Stimulated activated CD8-positive, alpha-beta memory T cell treated with anti-CD3 and anti-CD28 coated beads, Interleukin-2, amount 100 ng/mL, for 48 hours (primary cell): ENCODE results near the gene ENTHD1.
A peak's percentile ranks its signal among the peaks of the same experiment; 100 is the strongest.
"Not testable (repeated sequence)": the region's sequence is repeated elsewhere in the genome, so short reads cannot be mapped to it uniquely, and the experiment has no call there.

ENCODE experiments used
- DNase-seq, 2 donors: peaks; one replicate each; pipeline ENCODE4 v3.0.0-alpha.2; 2020; ENCODE audit warnings: low read depth in 2 of 2

Gene ENTHD1

DNA sequence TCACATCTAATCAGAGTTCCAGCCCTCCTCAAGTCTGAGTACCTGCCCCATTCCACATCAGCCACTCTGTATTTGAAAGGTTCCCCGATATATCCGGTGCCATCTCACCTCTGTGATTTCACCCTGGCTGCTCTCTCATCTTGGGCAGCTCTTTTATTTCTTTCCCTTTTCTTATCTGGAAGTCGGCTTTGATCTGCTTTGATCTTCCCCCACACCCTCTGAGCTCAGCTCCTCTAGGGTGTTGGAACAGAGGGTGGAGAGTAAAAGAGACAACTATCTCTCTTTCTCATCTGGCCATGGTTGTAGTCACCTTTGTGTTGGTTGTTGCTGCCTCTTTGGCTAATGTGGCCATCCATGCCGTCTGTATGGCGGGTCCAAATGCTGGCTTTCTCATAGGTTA is 108.3 kb downstream of the ENTHD1 start:
- no peak for DNase-seq

- no peak for DNase-seq
Observed at GRCh38 chr22:39777716-39778454, 115.7 kb downstream of the ENTHD1 start.

- no peak for DNase-seq
Observed at GRCh38 chr22:39776295-39777009, 117.1 kb downstream of the ENTHD1 start.

GRCh38 chr22:39773976-39774539 is 119.5 kb downstream of the ENTHD1 start:
- DNase-seq = no peak

DNA sequence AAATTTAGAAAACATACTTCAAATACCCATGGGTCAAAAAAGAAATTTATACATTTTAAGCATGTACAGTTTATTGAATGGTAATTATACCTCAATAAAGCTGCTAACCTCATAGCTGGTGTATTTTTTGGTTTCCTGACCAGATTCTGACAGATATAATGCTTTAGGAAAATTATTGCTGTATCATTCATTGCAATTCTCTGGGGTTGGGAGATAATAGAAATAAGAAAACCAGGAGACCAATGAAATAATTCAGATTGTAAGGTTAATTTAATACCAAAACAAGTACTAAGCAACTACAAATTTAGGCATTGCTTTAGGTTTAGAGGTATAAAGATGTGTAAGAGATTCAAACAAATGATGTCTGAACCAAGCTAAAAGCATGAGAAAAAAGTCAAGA is 120.1 kb downstream of the ENTHD1 start:
- no peak for DNase-seq

DNA sequence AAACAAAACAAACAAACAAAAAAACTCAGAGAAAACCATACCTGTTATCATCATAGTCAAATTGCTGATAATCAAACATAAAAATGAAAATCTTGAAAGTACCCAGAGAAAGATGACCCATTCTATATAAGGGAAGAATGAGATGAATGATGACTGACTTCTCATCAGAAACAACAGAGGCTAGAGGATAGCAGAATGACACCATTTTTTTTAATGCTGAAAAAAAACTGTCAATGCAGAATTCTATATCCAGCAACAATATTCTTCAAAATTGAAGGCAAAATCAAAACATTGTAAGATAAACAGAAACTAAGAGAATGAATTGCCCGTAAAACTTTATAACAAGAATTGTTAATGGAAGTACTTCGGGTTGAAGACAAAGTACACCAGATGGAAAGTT is 122.1 kb downstream of the ENTHD1 start:
- DNase-seq = no peak

GRCh38 chr22:39765661-39766060 is 127.9 kb downstream of the ENTHD1 start:
- DNase-seq = no peak

DNA sequence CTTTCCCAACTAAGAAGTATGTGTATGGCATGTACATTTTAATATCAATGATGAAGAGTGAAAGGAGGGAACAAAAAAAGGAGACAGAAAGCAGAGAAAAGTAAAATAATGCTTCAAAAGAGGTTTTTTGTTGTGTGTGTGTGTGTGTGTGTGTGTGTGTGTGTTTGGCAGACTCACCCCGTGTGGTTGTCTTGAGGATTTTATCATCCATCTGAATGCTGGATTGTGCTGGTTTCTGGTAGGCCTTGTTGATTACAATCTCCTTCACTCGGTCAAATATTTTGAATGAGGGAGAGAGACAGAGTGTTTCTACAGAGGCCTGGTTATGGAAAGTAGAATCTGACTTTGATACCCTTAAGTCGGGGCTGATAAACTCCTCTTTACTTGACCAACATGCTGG is 128.5 kb downstream of the ENTHD1 start:
- DNase-seq = no peak

- DNase-seq = no peak
Observed at GRCh38 chr22:39763276-39763675, 130.3 kb downstream of the ENTHD1 start.

GRCh38 chr22:39750759-39751158 is 142.8 kb downstream of the ENTHD1 start:
- no peak for DNase-seq

DNA sequence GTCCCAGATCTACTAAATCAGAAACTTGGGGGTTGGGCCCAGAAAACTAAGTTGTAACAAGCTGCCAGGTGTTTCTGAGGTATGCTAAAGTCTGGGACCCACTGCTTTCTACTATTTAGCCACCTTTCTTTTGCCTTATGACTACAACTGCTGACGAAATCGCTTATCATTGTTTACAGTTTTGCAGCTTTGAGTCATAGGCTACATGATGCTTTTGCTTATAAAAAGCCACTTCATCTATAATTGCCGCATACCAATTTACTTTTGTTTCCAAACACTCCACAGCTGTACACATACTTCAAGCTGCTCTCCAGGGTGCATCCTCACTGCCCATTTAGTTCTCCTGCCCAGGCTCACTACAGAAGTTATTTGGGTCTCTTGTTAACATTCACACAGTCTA is 144.7 kb downstream of the ENTHD1 start:
- DNase-seq = no peak

DNA sequence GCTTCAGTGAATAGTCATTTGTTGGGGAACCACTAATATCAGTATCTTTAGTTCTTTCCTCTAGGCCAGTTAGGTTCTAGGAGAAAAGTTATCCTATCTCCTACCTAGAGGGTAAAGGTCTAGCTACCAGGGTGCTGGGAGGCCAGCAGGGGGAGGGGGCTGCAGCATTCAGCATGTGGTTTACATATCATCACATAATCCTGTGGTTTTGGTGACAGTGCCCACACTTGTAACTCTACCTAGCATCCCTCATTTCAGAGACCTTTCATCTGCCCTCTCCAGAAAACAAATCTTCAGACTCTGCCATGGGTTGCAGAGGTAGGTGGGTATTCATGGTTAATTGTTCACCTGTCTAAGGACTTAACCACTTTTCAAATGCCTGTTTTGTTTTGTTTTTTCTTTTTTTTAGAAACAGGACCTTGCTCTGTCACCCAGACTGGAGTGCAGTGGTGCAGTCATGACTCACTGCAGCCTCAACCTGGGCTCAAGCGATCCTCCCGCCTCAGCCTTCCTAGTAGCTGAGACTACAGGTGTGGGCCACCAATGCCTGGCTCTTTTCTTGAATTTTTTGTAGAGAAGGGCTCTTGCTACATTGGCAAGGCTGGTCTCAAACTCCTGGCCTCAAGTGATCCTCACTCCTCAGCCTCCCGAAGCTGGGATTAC is 146.8 kb downstream of the ENTHD1 start:
- DNase-seq = peak in 1 of 2 donors; percentile 4

DNA sequence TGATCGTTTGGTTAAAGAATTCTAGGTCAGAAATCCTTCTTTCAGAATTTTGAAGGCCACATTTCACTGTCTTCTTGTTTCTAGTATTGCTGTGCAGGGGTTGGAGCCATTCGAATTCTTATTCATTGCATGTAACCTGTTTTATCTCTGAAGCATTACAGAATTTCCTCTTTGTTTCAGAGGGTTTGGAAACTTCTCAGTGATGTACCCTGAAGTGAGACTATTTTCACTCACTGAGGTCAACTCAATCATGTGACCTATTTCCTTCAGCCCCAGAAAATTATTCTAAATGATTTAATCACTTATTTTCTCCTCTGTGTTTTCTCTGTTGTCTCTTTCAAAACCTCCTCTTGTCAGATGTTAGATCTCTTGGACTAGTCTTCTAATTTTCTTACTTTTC is 147.8 kb downstream of the ENTHD1 start:
- DNase-seq = no peak

GRCh38 chr22:39744353-39744752 is 149.2 kb downstream of the ENTHD1 start:
- no peak for DNase-seq

DNA sequence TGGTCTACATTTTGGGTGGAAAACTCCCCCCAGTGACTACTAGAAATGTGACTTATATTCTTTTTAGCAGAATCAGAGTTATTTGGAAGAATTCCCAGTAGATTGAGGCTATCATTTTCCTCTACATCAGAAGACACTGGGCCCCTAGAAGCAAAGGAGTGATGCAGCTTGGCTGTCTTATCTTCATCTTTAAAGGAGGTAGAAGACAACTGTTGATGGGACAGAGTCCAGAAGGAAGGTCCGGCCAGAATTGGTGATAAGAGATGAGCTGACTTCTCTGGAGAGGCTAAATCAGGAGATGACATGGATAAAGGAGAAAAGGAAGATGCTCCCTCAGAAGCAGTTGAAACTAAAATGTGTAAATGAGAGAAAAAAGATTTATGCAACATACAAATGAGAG is 149.6 kb downstream of the ENTHD1 start:
- DNase-seq = no peak

DNA sequence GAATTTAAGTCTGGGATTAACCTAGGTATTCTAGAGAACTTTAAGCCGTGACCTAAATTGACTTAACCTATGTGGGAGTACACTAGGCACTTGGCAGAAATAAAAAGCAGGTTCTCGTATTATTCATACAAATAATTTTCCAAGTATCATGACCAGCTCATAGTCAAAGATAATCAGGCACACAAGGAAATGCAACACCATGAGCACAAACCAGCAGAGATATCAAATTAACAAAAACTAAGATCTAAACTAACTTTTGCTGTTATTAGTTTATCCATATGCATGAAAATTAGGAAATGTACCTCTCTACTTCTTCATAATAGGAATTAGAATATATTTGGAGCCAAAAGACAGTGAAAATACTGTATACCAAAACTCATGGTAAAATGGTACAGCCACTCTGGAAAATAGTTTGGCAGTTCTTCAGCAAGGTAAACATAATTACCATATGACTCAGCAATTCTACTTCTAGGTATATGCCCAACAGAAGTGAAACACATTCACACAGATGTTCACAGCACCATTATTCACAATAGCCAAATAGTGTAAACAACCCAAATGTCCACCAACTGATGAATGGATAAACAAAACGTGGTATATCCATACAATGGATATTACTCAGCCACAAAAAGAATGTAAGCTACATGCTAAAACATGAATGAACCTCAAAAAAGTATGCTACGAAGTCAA is 154.1 kb downstream of the ENTHD1 start:
- DNase-seq = no peak

DNA sequence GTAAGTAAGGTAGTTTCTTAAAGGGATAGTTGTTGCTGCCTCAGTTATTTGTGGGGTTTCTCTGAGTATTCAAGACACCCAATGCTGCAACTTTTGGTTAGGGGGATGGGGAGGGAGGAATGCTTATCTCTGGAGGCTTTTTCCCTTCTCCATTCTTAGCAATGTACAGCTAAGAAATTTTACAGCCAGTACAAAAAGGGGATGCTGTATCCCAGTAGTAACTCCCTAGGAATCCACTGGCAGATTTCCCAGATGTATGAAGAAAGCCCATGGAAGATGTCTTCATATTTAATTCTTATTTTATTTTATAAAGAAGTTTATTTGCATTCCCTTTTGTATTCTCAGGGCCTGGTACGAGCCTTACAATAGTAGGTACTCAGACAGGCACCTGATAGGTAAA is 154.8 kb downstream of the ENTHD1 start:
- no peak for DNase-seq

DNA sequence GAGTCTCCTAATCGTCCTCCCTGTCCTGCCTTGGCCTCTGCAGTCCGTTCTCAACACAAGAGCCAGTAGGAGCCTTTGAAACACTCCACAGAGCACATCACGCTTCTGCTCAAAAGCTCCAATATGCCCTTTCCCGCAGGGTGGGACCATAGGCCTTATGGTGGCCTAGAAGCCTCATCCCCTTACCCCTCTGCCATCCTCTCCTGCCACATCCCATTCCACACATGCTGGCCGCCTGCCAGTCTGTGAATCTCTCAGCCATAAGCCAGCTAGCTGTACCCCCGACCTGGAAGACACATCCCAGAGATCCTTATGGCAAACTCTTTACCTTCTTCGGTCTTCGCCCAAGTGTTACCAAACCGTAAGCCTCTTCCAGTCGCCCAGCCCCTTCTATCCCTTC is 157.8 kb downstream of the ENTHD1 start:
- DNase-seq = no peak

GRCh38 chr22:39734866-39735265 is 158.7 kb downstream of the ENTHD1 start:
- DNase-seq = no peak

- DNase-seq = not testable (repeated sequence)
Observed at GRCh38 chr22:39734046-39734445, 159.5 kb downstream of the ENTHD1 start.

- DNase-seq = no peak
Observed at GRCh38 chr22:39733191-39733590, 160.4 kb downstream of the ENTHD1 start.

DNA sequence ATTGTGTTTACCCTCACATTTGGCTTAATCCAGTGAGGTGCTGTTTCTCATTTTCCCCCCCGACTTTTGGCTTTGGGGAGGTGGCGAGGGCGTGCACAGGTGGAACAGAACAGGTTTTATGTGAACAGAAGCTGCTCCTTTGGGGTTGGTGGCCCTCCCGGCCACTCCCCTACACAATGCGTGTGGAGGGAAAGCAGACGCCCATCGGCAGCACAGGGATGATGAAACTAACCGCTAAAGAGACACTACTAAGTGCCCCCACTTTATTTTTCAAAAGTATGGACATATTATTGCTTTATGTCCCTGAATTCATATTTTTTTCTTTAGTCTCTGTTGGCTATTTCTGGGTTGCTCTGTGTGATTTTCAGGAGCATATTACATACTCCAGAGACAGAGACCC is 160.9 kb downstream of the ENTHD1 start:
- no peak for DNase-seq
